Naive thymus-derived CD8-positive, alpha-beta T cell (primary cell): Measurements from ENCODE around the gene TAF1. TPM values are rescaled to one million over a fixed set of nuclear protein-coding genes. Genes with fewer than 3 reads are reported as not detected.
"Not testable (repeated sequence)": the region's sequence is repeated elsewhere in the genome, so short reads cannot be mapped to it uniquely, and the experiment has no call there.

Experiments
- ATAC-seq, 2 donors: fragments of 150-1000 bp; cut with Tn5 transposase in 1 of 2; sonication (Bioruptor Pico), chemical (Tn5 transposase) in 1 of 2; 1 replicate in 1 of 2; 2 replicates in 1 of 2; pipeline ENCODE4 v1.10.0; 2021; ENCODE audit warnings: mild to moderate bottlenecking in 2 of 2, moderate library complexity in 2 of 2
- POLR2A ChIA-PET: fragments of 350-600 bp; sonication (Branson Sonifier 250); formaldehyde crosslinking; loops from one replicate; lab custom pipeline; 2021; ENCODE audit warnings: antibody characterized with exemption; lab: Charles Lee
- DNase-seq, 10 donors: peaks; one replicate each; pipeline versions ENCODE4 v3.0.0 to v3.0.0-alpha.2; 2020 to 2022
- H3K27ac Mint-ChIP-seq, 10 donors: one replicate each; pipeline ENCODE4 v1.8.0; 2020 to 2022; ENCODE audit warnings: mild to moderate bottlenecking in 10 of 10, mixed read lengths in 10 of 10, moderate library complexity in 4 of 10, inconsistent platforms in 1 of 10
- H3K27me3 Mint-ChIP-seq, 5 donors: one replicate each; pipeline ENCODE4 v1.8.0; 2021 to 2022; ENCODE audit warnings: mixed read lengths in 5 of 5
- H3K36me3 Mint-ChIP-seq, 3 donors: one replicate each; pipeline ENCODE4 v1.8.0; 2020 to 2022; ENCODE audit warnings: mixed read lengths in 3 of 3, mild to moderate bottlenecking in 2 of 3, inconsistent platforms in 1 of 3
- H3K4me1 Mint-ChIP-seq, 4 donors: one replicate each; pipeline ENCODE4 v1.8.0; 2021 to 2022; ENCODE audit warnings: mixed read lengths in 4 of 4
- H3K4me3 Mint-ChIP-seq, 10 donors: one replicate each; pipeline ENCODE4 v1.8.0; 2020 to 2022; ENCODE audit warnings: mild to moderate bottlenecking in 10 of 10, mixed read lengths in 10 of 10, moderate library complexity in 6 of 10, inconsistent platforms in 1 of 10
- H3K9me3 Mint-ChIP-seq, 9 donors: one replicate each; pipeline ENCODE4 v1.8.0; 2020 to 2022; ENCODE audit warnings: mixed read lengths in 9 of 9, mild to moderate bottlenecking in 3 of 9, inconsistent platforms in 1 of 9, moderate library complexity in 1 of 9
- polyA plus RNA-seq, 3 donors: library from polyadenylated mRNA; unstranded; fragments of 300-500 nt; fragmentation: Illumina TruSeq; gene quantifications; one replicate each; pipeline ENCODE4 v1.2.3, GENCODE V29; 2021
- total RNA-seq, 8 experiments: library from RNA in 2 of 8; stranded (reverse) in 2 of 8; gene quantifications; one replicate each; pipeline ENCODE4 v1.2.3 and lab custom pipeline; 2021 to 2026

TAF1 gene
- total and polyA plus RNA-seq, 5 experiments from 2014 or later = 4.3 to 84.7 (median 10.2) TPM

GRCh38 chrX:71487814-71488213 lies 121.7 kb downstream of the TAF1 start:
- ATAC-seq (no peak), DNase-seq (no peak)
- H3K27me3 Mint-ChIP-seq = no peaks in the 10 kb centered on the region
- no peaks in the 10 kb centered on the region for H3K36me3 Mint-ChIP-seq
- no peak overlapping the region for H3K27ac Mint-ChIP-seq
- peaks cover 4 to 13% (median 6%) of the 10 kb centered on the region in 4 donors for H3K4me1 Mint-ChIP-seq
- H3K4me3 Mint-ChIP-seq = no peak overlapping the region
- H3K9me3 Mint-ChIP-seq = peaks cover 0 to 2% (median 0%) of the 10 kb centered on the region in 9 donors
- POLR2A ChIA-PET = no interaction called here

GRCh38 chrX:71489540-71489939 lies 123.4 kb downstream of the TAF1 start:
- H3K36me3 Mint-ChIP-seq = no peaks in the 10 kb centered on the region
- H3K9me3 Mint-ChIP-seq = peaks cover 0 to 2% (median 0%) of the 10 kb centered on the region in 9 donors
- H3K4me1 Mint-ChIP-seq = peaks cover 4 to 18% (median 7%) of the 10 kb centered on the region in 4 donors
- POLR2A ChIA-PET = no interaction called here
- ATAC-seq (no peak), DNase-seq (no peak)
- H3K27ac Mint-ChIP-seq = peak overlapping the region in 1 of 10 donors; percentile 34
- no peaks in the 10 kb centered on the region for H3K27me3 Mint-ChIP-seq
- H3K4me3 Mint-ChIP-seq = no peak overlapping the region

- no peaks in the 10 kb centered on the region for H3K27me3 Mint-ChIP-seq
- H3K27ac Mint-ChIP-seq = peak overlapping the region in 8 of 10 donors; percentile 34 to 86 (median 79)
- H3K4me1 Mint-ChIP-seq = peaks cover 7 to 22% (median 11%) of the 10 kb centered on the region in 4 donors
- peak overlapping the region; percentile 76 to 89 (median 84) for H3K4me3 Mint-ChIP-seq
- H3K9me3 Mint-ChIP-seq = peaks cover 0 to 2% (median 0%) of the 10 kb centered on the region in 9 donors
- no peaks in the 10 kb centered on the region for H3K36me3 Mint-ChIP-seq
- DNase-seq = peak; percentile 11 to 70 (median 35)
- POLR2A ChIA-PET = interaction anchor here (0.7 to 3.5 kb wide), 7 partner anchors 20 to 209 kb away, joined by 3 to 44 read pairs (median 4); partner anchors contain the start of genes NONO and OGT
- ATAC-seq = peak; percentile 87 to 88
These were observed 126.3 kb downstream of the TAF1 start for GRCh38 chrX:71492231-71493065.

- Mint-ChIP-seq H3K27ac (peak overlapping the region in 4 of 10 donors; percentile 8 to 83 (median 25)), H3K36me3 (no peaks in the 10 kb centered on the region), H3K9me3 (peaks cover 0 to 2% (median 0%) of the 10 kb centered on the region in 9 donors), H3K4me1 (peaks cover 7 to 22% (median 11%) of the 10 kb centered on the region in 4 donors), H3K4me3 (peak overlapping the region; percentile 45 to 89 (median 80)), H3K27me3 (no peaks in the 10 kb centered on the region)
- DNase-seq = no peak
- POLR2A ChIA-PET = interaction anchor here (1.3 to 3.5 kb wide), 5 partner anchors 36 to 113 kb away, joined by 3 to 44 read pairs (median 10); partner anchors contain the start of gene OGT
- ATAC-seq = no peak
These were observed 127.0 kb downstream of the TAF1 start for GRCh38 chrX:71493111-71493613.

- ATAC-seq, H3K9me3 Mint-ChIP-seq, H3K36me3 Mint-ChIP-seq, H3K27me3 Mint-ChIP-seq, DNase-seq, H3K4me3 Mint-ChIP-seq, POLR2A ChIA-PET: not testable (repeated sequence)
- Mint-ChIP-seq H3K4me1 (peaks cover 5 to 17% (median 11%) of the 10 kb centered on the region in 4 donors), H3K27ac (peak overlapping the region in 1 of 10 donors; percentile 12)
These were observed 129.8 kb downstream of the TAF1 start for GRCh38 chrX:71495979-71496378.

- ATAC-seq = no peak
These were observed 130.3 kb downstream of the TAF1 start for GRCh38 chrX:71496476-71496875.

GRCh38 chrX:71502080-71502479 lies 135.9 kb downstream of the TAF1 start:
- H3K9me3 Mint-ChIP-seq, H3K36me3 Mint-ChIP-seq, H3K27me3 Mint-ChIP-seq, H3K4me3 Mint-ChIP-seq, DNase-seq, POLR2A ChIA-PET, ATAC-seq, H3K4me1 Mint-ChIP-seq, H3K27ac Mint-ChIP-seq: not testable (repeated sequence)

More at GRCh38 chrX:71496476-71496875, 130.3 kb downstream of the TAF1 start:
- Mint-ChIP-seq H3K27me3 (no peaks in the 10 kb centered on the region), H3K27ac (no peak overlapping the region), H3K36me3 (no peaks in the 10 kb centered on the region), H3K4me3 (no peak overlapping the region), H3K9me3 (no peaks in the 10 kb centered on the region), H3K4me1 (peaks cover 5 to 16% (median 11%) of the 10 kb centered on the region in 4 donors)
- POLR2A ChIA-PET = no interaction called here
- DNase-seq = no peak

GRCh38 chrX:71504346-71504745 lies 138.2 kb downstream of the TAF1 start:
- Mint-ChIP-seq H3K36me3 (no peaks in the 10 kb centered on the region), H3K4me3 (no peak overlapping the region), H3K9me3 (no peaks in the 10 kb centered on the region), H3K4me1 (no peaks in the 10 kb centered on the region), H3K27ac (no peak overlapping the region), H3K27me3 (no peaks in the 10 kb centered on the region)
- ATAC-seq = no peak
- POLR2A ChIA-PET = no interaction called here
- no peak for DNase-seq

GRCh38 chrX:71509289-71509688 lies 143.1 kb downstream of the TAF1 start:
- ATAC-seq = no peak

GRCh38 chrX:71510161-71510560 lies 144.0 kb downstream of the TAF1 start:
- H3K27ac Mint-ChIP-seq = no peak overlapping the region
- POLR2A ChIA-PET = no interaction called here

More at GRCh38 chrX:71509289-71509688, 143.1 kb downstream of the TAF1 start:
- POLR2A ChIA-PET = no interaction called here
- no peaks in the 10 kb centered on the region for H3K36me3 Mint-ChIP-seq
- no peaks in the 10 kb centered on the region for H3K9me3 Mint-ChIP-seq
- no peak overlapping the region for H3K27ac Mint-ChIP-seq
- H3K27me3 Mint-ChIP-seq = no peaks in the 10 kb centered on the region
- H3K4me1 Mint-ChIP-seq = peaks cover 4 to 14% (median 10%) of the 10 kb centered on the region in 4 donors
- DNase-seq = no peak
- H3K4me3 Mint-ChIP-seq = no peak overlapping the region

GRCh38 chrX:71513731-71514130 lies 147.6 kb downstream of the TAF1 start:
- POLR2A ChIA-PET = interaction anchor here (1.0 to 2.5 kb wide), 3 partner anchors 19 to 105 kb away, joined by 4 to 16 read pairs (median 5); partner anchors contain the start of genes CXCR3 and OGT

More at GRCh38 chrX:71510161-71510560, 144.0 kb downstream of the TAF1 start:
- no peaks in the 10 kb centered on the region for H3K9me3 Mint-ChIP-seq
- H3K27me3 Mint-ChIP-seq = no peaks in the 10 kb centered on the region
- peaks cover 12 to 22% (median 17%) of the 10 kb centered on the region in 4 donors for H3K4me1 Mint-ChIP-seq
- DNase-seq (no peak), ATAC-seq (no peak)
- no peak overlapping the region for H3K4me3 Mint-ChIP-seq
- H3K36me3 Mint-ChIP-seq = no peaks in the 10 kb centered on the region

GRCh38 chrX:71514367-71515037 lies 148.3 kb downstream of the TAF1 start:
- no peaks in the 10 kb centered on the region for H3K27me3 Mint-ChIP-seq
- no peaks in the 10 kb centered on the region for H3K36me3 Mint-ChIP-seq
- DNase-seq (peak in 8 of 10 donors; percentile 31 to 76 (median 58)), ATAC-seq (peak; percentile 99 to 100)
- H3K27ac Mint-ChIP-seq = peak overlapping the region; percentile 37 to 92 (median 72)
- POLR2A ChIA-PET = interaction anchor here (0.5 to 2.5 kb wide), 3 partner anchors 10 to 20 kb away, joined by 4 to 16 read pairs (median 5); partner anchors contain the start of gene OGT
- no peaks in the 10 kb centered on the region for H3K9me3 Mint-ChIP-seq
- peaks cover 12 to 22% (median 18%) of the 10 kb centered on the region in 4 donors for H3K4me1 Mint-ChIP-seq
- H3K4me3 Mint-ChIP-seq = peak overlapping the region in 7 of 10 donors; percentile 3 to 30 (median 19)

More at GRCh38 chrX:71513731-71514130, 147.6 kb downstream of the TAF1 start:
- H3K4me1 Mint-ChIP-seq = peaks cover 12 to 22% (median 18%) of the 10 kb centered on the region in 4 donors
- DNase-seq, H3K27me3 Mint-ChIP-seq, H3K36me3 Mint-ChIP-seq, H3K4me3 Mint-ChIP-seq, ATAC-seq, H3K9me3 Mint-ChIP-seq: not testable (repeated sequence)
- H3K27ac Mint-ChIP-seq = peak overlapping the region in 1 of 10 donors; percentile 83
